HFF-Myc (cell line): ENCODE measurements around the gene CDH13.

Experiments used
- DNase-seq: peaks from one replicate; pipeline ENCODE4 v3.0.0-alpha.2; 2011; ENCODE audit warnings: low read depth; ENCODE audit errors: extremely low read depth
- H3K4me3 ChIP-seq: replicated peaks from 2 replicates; pipeline ENCODE4 v1.5.1; 2011; ENCODE audit warnings: low read depth, mild to moderate bottlenecking, control low read depth, low read length
- TF ChIP-seq, protein P1 (sequence below): IDR thresholded peaks from 2 replicates; pipeline ENCODE4 v1.5.1; 2012; ENCODE audit warnings: mild to moderate bottlenecking, low read depth, low read length, control low read depth; ENCODE audit errors: missing control alignments

CDH13 gene

DNA sequence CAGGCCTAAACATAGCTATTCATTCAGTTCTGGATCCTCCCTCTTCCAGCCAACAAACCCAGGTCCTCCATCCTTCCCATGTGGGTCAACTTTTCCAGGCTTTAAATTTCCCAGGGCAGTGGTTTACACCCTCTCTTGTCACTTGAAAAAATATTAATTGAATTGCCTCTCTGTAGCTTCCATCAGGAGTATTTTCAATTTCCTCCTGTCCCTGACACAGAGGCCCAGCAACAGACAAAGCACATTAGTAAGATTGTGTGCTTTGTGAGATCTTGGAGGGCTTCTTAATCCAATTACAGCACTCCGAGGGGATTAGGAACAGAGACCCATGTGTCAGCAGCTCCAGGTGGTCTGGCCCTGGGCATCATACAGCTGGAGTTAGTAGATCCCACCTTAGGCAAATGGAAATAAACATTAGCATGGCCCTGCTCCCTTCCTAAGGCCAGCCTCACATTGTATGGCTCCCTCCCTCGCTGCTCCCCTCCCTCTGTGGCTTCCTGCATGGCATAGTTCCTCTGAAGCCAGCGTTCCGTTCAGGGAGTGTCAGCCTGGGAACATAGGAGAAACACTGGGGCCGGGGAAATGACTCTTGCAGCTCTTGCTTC is 1048.3 kb downstream of the CDH13 start:
- TF ChIP-seq, protein P1, sequence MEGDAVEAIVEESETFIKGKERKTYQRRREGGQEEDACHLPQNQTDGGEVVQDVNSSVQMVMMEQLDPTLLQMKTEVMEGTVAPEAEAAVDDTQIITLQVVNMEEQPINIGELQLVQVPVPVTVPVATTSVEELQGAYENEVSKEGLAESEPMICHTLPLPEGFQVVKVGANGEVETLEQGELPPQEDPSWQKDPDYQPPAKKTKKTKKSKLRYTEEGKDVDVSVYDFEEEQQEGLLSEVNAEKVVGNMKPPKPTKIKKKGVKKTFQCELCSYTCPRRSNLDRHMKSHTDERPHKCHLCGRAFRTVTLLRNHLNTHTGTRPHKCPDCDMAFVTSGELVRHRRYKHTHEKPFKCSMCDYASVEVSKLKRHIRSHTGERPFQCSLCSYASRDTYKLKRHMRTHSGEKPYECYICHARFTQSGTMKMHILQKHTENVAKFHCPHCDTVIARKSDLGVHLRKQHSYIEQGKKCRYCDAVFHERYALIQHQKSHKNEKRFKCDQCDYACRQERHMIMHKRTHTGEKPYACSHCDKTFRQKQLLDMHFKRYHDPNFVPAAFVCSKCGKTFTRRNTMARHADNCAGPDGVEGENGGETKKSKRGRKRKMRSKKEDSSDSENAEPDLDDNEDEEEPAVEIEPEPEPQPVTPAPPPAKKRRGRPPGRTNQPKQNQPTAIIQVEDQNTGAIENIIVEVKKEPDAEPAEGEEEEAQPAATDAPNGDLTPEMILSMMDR, result no peak
- H3K4me3 ChIP-seq, result no peak overlapping the region
- no peak for DNase-seq

DNA sequence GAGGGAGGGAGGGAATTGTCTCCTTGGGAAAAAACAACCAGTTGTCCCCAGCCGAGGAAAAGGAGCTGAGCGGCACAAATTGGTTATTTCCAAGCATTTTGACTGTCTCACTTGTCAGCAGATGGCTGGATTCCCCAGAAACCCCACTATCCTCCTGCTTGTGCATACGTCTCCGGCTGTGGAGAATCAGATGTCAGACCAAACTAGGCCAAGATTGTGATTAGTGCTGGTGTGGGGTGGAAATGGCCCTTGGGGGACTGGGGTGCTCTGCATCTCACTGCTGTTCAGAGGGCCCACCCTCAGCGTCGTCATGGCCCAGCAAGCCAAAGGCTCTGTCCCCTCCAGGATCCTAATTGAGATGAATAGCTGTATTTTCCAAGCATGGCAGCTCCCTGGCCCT is 1049.3 kb downstream of the CDH13 start:
- DNase-seq, result no peak
- TF ChIP-seq, protein P1, result no peak
- H3K4me3 ChIP-seq, result no peak overlapping the region

DNA sequence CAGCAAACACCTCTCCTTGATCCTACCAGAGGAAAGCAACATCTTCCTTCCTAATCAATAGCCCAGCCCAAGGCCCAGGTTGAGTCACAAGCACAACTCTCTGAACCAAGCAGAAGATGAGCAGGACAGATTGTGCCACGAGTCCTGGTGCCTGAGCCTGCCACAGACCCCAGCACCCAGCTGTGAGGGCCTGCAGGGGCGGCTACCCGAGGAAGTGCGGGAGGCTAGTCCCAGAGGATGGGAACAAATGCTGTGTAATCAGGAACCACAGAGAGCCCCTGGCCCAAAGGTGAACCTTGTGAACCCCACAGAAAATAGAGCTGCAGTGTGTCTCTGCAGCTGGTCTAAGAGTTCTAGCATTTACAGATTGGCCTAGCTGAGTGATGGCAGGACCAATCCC is 1054.2 kb downstream of the CDH13 start:
- no peak overlapping the region for H3K4me3 ChIP-seq
- DNase-seq, result no peak
- TF ChIP-seq, protein P1, result no peak

DNA sequence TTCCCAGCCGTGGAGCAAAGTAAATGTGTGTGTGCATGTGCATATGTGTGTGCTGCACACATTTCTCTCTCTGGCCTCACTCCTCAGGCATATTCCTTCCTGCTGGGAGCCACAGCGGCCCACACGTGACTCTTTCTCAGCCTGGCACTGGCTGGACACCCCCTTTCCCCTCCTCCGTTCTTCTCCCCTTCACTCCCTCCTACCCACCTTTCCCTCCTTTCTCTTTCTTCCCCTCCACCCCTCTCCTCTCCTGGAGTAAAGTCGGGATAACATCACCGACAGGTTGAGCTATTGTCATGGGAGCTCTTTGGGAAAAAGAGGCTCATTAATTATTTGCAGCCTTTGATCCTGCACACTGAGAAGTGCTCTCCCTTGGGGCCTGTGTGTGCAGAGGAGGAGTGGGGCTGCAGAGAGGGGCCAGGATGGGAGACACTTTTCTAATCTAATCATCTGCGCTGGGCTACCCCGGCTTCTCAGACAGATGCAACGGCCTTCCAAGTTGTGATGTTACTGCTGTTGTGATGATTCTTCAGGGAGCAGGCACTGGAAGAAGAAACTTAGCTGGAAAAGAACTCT is 1054.7 kb downstream of the CDH13 start:
- TF ChIP-seq, protein P1, result no peak
- DNase-seq, result no peak
- H3K4me3 ChIP-seq, result no peak overlapping the region

DNA sequence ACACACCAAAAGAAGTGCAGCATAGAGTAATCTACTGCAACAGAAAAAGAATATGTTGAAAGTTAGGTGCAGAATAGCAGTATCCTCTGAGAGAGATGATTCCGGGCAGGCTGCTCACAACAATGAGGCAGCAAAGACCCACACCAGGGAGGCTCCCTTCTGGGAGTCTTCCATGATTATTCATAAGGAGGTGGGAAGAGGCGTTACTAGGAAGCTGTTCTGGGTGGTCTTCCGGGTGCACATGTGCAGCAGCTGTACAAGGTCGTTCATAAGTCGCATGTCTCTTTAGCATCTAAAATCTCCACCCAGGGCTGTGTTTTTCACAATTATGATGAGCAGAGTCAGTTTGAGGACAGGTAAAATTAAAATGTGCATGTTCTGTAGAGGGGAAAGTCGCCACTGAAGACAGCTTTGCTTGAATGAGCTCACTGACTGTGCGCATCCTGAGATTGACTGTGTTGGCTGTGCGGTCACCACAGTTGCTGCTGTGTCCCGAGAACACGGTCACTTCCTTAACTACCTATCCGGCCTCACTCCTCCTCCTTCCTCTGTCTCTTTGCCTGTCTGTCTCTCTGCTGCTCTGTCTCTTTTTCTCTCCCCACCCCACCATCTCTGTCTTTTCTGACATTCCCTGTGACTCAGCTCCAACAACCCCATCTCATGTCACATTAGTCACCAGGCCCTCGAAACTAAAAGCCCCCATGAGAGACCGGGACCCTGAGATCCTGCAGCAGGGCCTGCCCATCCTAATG is 1055.5 kb downstream of the CDH13 start:
- H3K4me3 ChIP-seq, result no peak overlapping the region
- TF ChIP-seq, protein P1, result no peak
- no peak for DNase-seq

DNA sequence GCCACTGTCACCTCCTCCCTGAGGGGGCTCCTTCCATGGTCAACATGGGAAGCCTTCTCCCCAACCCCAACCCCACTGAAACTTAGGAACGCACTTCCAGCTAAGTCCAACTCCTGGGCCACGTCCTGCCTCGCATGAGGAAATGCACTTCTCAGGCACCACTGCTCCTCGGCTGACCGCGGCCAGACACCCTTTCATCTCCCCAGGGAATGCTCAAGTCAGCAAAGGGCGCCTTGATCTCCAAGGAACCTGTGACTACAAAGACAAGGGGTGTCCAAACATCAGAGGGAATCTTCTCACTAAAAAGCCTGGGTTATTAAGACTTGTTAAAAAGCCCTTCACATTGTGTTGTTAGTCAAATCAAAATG is 1056.1 kb downstream of the CDH13 start:
- TF ChIP-seq, protein P1, result no peak
- no peak for DNase-seq
- H3K4me3 ChIP-seq, result no peak overlapping the region
